HG03565 (cell line): ENCODE measurements around the gene A1CF.

Experiments
- ATAC-seq: cut with Tn5 transposase; IDR thresholded peaks from one replicate; pipeline ENCODE4 v1.9.1; 2021; ENCODE audit warnings: mild to moderate bottlenecking, moderate library complexity; ENCODE audit not compliant: unreplicated experiment

A1CF gene

DNA sequence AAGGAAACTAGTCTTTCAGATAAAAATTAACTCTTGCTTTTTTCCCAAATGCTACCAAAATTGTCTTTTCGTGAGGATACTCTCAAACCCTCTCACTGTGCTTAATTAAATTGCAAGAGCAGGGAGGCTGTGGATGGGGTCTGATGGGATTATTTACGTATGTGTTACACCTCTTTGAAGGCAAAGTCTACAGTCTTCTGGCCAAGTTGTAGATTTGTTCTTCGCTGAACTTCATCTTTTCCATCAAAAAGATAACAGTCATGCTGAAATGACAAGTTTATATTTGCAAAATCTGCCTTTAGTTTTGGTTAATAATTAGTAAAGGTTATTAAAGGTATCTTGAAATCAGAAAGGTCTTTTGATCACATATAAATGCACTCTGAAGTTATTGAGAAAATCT, 22.7 kb downstream of the A1CF start:
- ATAC-seq = no peak

DNA sequence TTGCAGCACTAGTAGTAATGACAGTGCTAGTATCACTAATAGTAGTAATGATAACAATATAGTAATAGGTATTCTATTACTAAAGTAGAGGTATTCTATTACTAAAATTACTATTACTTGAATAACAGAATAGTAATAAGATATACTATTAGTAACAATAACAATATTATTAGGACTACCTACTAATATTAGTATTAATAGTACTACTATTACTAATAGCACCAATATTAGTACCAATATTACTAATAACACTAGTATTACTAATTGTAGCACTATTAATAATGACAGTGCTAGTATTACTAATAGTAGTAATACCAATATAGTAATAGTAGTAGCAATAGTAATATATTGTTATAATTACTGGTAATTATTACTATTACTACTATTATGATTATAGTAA, 24.1 kb downstream of the A1CF start:
- ATAC-seq = no peak

DNA sequence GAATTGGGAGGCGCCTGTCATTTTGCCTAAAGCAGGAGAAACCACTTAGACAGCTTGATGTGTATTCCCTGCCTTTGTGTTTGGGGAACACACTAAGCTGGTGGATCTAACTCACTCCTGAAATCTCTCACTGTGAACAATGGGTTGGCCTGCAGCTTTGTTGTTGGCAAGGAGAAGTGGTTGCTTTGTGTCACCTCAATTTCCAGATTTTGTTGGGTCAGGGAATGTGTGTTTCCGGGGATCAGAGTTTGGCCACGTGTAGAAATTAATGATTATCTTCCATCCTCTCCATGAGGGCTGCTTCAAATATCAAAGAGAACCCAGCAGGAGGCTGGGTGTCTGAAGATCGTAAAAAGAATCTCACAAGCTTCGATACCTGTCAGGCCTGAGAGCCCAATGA, 27.8 kb downstream of the A1CF start:
- ATAC-seq = no peak

DNA sequence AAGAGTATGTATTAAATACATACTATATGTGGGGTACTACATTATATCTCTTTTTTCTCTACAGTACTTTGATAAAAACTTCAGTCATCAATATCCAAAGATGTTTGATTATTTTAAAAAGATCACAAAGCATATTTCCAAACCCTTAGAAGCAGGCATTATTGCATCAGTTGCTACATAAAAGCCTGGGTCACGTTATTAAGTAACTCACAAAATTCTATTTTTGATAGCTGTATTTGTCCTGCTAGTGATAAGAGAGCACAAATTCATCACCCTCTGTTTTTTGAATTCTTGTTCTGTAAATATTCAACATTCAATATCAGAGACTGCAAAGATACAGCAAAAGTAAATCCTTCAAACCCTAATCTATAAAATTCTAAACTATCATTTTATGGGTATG, 30.0 kb downstream of the A1CF start:
- ATAC-seq = no peak

DNA sequence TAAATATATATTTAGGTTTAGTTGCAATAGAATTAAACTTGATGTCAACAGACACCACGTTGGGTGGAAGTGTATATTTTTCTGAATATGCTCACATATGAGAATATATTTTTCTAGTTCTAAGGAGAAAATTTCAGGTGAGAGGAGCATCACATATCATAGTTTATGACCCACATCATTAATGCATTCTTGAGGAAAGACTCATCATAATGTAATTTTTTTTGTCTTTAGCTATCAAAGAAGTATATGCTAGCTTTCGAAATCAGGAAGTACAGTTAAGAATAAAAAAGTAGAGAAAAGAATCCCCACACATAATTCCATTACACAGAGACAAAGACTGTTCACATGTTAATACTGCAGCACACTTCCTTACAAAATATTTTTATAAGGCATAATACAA, 30.4 kb downstream of the A1CF start:
- ATAC-seq = no peak

DNA sequence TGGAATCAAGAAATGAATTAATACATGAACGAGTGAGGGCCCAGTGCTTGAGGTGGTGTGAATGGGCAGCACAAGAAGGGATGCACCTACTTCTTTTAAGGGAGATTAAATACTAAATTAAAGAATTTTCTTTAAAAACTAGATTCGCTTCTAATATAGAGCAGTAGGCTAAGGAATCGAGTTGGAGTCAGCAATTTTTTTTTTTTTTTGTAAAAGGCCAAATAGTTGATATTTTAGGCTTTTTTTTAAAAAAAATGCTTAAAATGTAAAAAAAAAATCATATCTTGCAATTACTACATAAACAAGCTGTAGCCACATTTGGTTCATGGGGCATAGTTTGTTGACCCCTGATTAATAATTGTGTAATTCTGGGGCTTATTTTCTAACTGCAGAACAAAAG, 31.9 kb downstream of the A1CF start:
- no peak for ATAC-seq

DNA sequence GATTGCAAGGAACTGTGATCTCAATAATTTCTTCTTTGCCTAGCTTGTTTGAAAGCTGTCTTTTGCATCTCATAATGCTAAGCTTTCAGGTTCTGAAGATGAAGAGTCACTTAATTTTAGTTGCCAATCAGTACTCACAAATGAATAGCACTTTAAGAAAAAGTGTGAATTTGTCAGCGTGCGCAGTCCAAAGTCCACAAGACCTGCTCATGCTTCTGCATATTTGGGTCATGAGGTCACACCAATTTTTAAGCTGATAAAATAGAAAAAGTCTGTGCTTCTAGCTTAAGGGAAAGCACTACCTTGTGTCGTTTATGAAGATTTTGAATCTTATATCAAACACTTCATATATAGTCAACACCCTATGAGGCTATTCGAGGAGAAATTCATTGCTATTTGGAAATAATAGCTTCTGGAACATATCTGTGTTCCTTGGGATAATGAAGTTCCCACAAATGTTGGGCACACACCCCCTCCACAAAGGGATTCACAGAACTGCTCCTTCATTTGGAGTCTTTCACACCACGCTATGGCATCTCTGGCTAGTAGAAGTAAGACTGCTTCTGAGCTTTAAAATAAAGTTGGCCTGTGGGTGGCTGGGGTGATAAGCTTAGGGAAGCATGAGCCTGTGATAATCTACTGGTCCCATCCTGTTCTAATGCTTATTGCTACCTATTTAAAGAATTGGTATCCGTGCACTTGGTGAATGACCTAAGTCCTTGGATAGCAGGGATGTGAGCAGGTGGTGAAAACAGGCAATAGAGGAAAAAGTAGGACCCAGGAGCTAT, 33.3 kb downstream of the A1CF start:
- ATAC-seq = no peak

DNA sequence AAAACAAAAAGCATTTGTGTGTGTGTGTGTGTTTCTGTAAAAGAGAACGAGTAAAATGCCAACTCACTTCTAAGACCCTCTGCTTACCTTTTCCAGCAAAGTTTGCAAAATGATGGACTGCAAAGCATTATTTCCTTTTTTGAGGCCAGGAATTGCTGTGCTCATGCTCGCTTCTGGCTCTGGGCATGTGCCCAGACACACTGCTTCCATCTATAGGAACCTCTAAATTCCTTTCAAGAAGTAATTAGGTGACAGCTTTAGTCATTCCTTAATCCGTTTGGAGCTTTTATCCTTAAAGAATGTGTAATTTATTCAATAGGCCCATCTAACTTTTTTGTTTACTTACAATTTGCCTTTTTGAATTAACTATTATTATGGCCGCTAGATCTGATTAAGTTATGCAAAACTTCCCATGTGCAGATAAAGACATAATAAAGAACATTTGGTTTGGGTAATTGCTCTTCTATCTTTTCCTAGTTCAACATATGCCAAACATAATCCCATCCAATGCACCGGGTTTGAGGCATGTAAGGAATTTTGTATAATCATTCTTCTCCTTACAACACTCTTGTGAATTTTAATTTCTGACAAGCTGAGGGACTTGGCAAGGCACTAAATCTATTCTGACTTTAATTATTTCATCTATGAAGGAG, 34.7 kb downstream of the A1CF start:
- ATAC-seq = no peak

DNA sequence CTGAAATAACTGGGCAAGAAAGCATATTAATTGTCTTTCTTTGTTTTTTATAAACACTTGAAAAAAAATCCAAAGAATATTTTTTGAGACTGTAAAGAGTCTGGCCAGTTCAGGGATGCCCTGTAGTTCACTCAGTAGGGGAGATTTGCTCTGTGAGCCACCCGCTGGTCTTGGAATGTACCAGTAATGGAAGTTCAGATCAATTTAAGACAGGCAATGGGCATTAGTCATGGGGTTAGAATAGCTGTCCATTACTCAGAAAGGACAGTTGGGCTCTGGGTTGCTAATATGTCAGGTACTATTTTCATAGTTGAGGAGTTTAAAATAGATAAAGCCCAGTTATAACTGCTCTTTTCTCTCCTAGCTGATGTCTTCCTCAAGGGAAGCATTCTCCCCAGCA, 38.7 kb downstream of the A1CF start:
- no peak for ATAC-seq

DNA sequence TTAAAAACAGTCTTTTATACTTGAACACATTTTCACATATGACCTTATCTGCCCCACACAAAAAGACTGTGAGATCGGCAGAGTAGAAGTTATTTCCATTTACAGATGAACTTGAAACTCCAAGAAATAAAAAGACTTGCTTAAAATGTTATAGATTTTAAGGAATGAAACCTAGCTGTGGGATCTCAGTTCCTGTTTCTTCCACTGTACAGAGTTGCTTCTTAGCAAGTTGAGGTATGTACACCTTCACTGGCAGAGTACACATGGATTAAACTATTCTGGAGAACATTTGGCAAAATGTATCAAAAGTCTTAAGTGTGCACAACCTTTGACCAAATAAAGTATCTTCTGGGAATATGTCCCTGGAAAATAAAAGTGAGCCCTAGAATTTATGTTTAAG, 48.3 kb downstream of the A1CF start:
- ATAC-seq = no peak

DNA sequence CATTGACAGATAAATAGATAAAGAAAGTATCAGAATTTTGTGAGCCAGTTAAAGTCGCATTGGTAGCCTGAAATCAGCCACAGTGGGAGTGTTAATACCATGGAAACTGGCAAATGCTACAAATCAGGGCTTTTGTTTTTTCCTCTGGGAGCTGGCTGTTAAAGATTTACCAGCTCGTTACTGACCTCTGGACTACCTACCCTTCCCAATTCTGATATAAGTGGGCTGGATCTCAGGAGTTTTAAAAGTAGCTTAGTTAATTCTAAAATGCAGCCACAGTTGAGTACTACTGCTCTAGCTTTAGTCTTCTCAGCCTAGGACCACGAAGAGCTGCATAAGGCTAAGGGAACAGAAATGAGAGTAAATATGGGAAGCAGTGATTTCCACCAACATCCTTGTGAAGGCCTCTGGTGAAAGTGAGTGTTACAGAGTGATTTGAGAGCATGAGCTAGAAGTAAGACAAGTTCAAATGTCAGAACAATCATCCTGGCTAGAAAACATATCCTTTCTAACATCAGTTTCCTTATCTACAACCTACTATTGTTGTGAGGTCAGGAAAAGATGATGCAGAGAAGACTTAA, 53.2 kb downstream of the A1CF start:
- no peak for ATAC-seq

DNA sequence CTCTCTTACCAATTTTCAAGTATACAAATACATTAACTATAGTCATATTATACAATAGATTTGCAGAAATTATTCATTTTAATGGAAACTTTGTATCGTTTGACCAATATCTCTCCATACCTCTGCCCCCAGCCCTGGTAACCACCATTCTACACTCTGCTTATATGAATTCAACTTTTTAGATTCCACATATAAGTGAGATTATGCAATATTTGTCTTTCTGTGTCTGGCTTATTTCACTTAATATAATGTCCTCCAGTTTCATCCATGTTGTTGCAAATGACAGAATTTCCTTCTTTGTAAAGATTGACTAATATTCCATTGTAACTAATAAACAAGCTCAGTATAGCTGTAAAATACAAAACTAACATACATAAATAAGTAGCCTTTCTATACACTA, 55.4 kb downstream of the A1CF start:
- ATAC-seq = no peak

DNA sequence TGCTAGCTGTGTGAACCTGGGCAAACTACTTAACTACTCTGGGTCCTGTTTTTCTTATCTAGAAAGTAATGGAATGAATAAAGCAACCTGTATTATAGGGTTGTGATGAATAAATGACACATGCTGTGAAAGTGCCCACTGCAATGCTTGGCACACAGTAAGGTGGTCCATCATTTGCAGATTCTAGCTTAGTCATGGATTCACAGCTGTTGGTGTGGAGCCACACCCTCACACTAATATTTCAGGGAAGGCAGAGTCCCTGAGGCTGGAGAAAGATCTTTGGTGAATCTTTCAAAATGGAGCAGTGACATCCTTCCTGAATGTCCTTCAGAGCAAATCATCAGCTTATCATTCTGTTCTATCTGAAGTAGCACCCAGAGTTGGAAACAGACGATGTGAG, 60.6 kb downstream of the A1CF start:
- ATAC-seq = no peak

DNA sequence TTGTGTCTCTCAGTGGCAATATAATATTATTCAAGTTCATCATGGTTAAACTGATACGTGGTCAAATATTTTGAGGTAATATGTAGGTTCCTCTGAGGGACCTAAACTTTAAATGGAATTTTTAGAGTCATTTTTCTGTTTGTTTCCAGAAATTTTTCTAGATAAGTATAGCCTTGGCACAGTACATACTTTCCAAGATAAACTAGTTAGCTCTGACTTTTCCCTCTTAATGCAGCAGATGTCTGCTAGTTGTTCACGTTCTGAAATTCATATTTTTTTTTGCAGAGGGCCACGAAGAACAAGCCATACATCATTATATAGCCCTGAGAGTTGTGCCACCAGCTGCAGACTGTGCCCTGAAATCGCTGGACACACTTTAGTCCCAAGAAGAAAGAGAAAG, 61.6 kb downstream of the A1CF start:
- no peak for ATAC-seq

DNA sequence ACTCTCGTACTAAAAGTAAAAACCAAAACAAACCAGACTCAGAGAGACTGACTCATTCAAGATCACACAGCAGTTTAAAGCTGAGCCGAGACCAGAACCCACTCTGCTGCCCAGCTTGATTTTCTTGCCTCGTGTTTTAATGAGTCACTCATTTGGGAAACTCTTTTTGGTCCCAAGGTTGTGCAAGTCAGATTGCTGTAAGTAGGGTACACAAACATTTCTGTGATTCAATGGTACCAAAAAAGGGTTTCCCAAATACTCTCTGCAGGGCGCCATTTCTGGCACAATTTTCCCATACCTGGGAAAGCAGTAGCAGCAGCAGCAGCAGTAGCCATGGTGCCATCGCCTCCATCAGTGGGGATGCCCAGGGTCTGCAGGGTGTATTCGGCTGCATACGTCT, 75.8 kb downstream of the A1CF start:
- no peak for ATAC-seq

DNA sequence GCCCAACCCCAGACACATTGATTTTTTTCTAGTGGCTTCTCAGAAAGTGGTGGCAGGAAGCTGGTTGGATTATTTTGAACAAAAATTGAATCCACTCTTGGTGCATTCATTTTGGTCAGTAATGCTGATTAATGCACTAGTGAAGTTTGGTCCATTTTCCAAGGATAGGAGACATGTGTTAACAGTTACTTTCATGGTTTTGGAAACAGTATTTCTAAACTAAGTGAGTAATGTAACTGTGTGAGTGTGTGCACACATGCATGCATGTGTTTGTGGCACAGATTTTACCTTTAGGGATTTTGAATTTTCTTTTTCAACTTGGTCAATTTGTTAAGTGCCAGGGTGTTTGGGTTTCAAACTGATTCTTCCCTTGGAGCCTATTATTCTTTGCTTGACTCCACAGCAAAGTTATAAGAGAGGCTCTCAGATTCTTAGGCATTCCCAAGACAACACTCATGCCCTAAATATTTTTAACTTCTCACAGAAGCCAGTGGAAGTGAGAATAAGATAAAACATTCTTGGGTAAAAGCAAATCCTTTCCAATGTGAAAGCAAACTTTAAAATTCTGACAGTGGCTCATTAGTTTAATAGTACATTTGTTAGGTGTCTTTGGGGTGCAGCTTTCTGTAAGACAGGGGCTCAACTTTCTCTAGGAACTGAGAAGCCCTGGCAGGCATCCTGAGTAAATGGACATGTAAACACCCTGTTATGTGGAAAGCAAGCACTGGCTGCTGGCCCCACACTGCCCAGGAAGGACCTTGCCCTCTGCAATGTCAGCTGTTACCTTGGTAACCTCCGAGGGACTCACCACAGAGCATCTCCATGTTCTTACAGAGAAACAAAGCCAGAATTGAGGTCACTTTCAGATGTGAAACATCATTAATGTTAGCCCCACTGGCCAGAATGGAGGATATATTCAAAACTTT, 77.3 kb downstream of the A1CF start:
- ATAC-seq = no peak

DNA sequence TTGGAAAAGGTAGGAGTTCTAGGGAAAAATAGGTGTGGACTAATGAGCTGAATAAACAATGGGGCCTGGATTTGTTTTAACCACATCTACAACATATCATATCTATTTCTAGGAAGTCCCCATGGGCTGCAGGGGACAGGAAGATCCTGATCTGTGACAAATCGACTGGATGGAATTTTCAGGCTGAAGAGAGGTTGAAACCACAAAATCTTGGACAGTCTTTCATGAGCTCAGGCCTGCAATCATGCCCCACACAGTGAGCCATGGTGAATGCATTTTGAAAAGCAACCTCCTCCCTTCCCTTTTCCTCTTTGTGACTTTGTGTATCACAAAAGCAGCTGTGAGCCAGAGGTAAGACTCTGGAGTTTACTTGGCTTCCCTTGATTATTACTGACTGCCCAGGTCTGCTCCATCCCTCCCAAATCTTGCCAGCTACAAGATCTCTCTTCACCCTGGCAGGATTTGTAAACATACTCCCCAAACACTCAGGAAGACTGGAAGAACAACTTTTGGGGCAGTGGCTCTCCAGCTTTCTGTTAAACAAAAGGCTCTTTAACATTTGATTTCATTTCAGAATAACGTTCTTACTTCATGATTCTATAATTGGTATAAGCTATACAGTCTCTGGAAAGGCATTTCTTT, 79.3 kb downstream of the A1CF start:
- no peak for ATAC-seq

DNA sequence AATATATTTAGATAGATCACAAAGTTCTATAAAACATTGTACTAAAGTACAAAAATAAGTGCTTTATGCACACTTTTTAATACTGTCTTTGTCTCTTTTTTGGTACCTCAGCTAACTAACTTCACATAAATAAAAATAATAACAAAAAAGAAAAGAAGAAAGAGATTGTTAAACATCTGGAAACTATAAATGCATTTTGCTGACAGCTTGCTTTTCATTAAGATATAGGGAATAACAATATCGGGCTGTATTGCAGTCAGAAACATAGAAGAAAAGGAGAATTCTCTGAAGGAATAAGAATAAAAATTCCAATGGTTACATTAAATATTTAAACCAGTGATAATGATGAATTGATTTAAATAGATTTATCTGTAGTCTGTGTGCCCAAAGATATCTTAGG, 85.8 kb downstream of the A1CF start:
- ATAC-seq = no peak

DNA sequence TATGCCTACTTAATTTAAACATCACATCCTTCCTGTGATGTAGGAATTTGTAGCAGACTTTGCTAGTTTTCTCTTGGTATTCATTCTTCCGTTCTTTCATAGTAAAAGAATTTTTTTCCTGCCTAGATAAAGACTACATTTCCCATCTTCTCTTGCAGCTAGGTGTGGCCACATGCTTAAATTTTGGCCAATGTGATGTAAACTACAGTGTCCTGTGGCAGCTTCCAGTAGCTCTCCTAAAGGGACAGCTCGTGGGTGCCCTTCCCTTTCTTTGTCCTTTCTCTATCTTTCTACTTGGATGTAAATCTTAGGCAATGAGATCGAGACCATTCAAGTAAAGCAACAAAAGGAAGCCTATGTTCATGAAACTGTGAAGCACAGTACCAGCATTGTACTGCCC, 87.1 kb downstream of the A1CF start:
- no peak for ATAC-seq

DNA sequence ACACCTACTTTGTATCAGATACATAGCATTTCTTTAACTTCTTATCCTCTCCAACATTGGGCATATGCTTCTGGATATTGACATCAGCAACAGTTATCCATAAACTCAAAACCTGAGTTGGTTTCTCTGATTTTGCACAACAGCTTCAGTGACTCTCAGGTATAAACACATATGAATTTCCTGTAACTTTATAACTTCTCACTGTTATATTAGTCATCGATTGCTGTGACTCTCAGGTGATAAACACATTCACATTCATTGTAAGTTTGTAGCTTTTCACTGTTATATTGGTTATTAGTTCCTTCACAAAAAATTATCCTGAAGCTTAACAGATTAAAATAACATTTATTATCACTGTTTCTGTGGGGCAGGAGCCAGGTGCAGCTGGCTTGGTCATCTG, 88.7 kb downstream of the A1CF start:
- ATAC-seq = no peak

DNA sequence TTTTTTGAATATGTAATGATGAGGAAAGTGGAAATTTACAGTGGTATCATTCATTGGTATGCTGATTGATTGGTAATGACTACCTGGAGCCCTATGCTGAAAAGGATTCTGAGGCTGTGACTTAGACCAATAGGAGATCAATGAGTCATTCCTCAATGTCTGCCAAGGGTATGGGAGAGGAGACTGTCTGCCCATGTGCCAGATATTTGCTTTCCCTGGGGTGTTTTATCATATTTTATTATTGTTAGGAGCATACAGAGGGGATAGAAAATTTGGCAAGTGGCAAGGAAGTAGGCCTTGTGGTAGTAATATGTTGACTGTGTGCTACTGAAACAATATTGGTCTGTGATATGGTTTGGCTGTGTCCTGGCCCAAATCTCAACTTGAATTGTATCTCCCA, 90.9 kb downstream of the A1CF start:
- no peak for ATAC-seq
